H1 (cell line): ENCODE data around the gene RPL28. TPM values are rescaled to one million over a fixed set of nuclear protein-coding genes. Genes with fewer than 3 reads are reported as not detected.

Experiments
- BACH1 ChIP-seq: IDR thresholded peaks from 2 replicates; pipeline ENCODE4 v1.6.1; 2012; ENCODE audit warnings: low read length, improper control_type of control experiment
- BCL11A ChIP-seq, 2 experiments: IDR thresholded peaks; one replicate each; pipeline ENCODE4 v1.6.1; 2011; ENCODE audit warnings: low read depth in 2 of 2, low read length in 2 of 2, mild to moderate bottlenecking in 2 of 2
- CBX8 ChIP-seq: fragments of 300-800, 300-1000 bp; sonication (generic); IDR thresholded peaks from 2 replicates; pipeline ENCODE4 v1.7.1; 2016; ENCODE audit warnings: low read depth, low read length, borderline replicate concordance
- CHD1 ChIP-seq: IDR thresholded peaks from 2 replicates; pipeline ENCODE4 v1.6.1; 2012; ENCODE audit warnings: low read depth, low read length, improper control_type of control experiment
- CHD2 ChIP-seq: IDR thresholded peaks from 2 replicates; pipeline ENCODE4 v1.6.1; 2012; ENCODE audit warnings: low read length, improper control_type of control experiment
- CREB1 ChIP-seq: IDR thresholded peaks from 2 replicates; pipeline ENCODE4 v1.6.1; 2012; ENCODE audit warnings: inconsistent platforms
- EGR1 ChIP-seq: IDR thresholded peaks from 2 replicates; pipeline ENCODE4 v1.6.1; 2011; ENCODE audit warnings: low read depth, low read length, borderline replicate concordance
- EP300 ChIP-seq, 2 experiments: IDR thresholded peaks; 1 replicate in 1 of 2; 2 replicates in 1 of 2; pipeline ENCODE4 v1.6.1; 2011 to 2012; ENCODE audit warnings: low read depth in 2 of 2, low read length in 2 of 2, mild to moderate bottlenecking in 2 of 2, borderline replicate concordance in 1 of 2, inconsistent platforms in 1 of 2, moderate library complexity in 1 of 2
- EZH2 ChIP-seq: fragments of 200-600 bp; sonication (generic); IDR thresholded peaks from 2 replicates; pipeline ENCODE4 v1.7.1; 2012; ENCODE audit warnings: low read depth, mild to moderate bottlenecking, moderate library complexity, low read length, inconsistent platforms; ENCODE audit not compliant: severe bottlenecking
- JUN ChIP-seq: IDR thresholded peaks from 2 replicates; pipeline ENCODE4 v1.6.1; 2011; ENCODE audit warnings: low read depth, mild to moderate bottlenecking, improper control_type of control experiment, low read length
- KDM4A ChIP-seq: IDR thresholded peaks from one replicate; pipeline ENCODE4 v1.7.1; 2012; ENCODE audit warnings: low read depth, mild to moderate bottlenecking, moderate library complexity, low read length, inconsistent platforms; ENCODE audit not compliant: severe bottlenecking
- NRF1 ChIP-seq: IDR thresholded peaks from 2 replicates; pipeline ENCODE4 v1.6.1; 2011; ENCODE audit warnings: mild to moderate bottlenecking, low read depth, low read length, improper control_type of control experiment
- PHF8 ChIP-seq: fragments of 200-600 bp; sonication (generic); conservative IDR thresholded peaks from 2 replicates; pipeline ENCODE4 v1.7.1; 2012; ENCODE audit warnings: low read depth, mild to moderate bottlenecking, inconsistent platforms, low read length, moderate library complexity
- POU5F1 ChIP-seq: IDR thresholded peaks from 2 replicates; pipeline ENCODE4 v1.6.1; 2011; ENCODE audit warnings: low read depth, mild to moderate bottlenecking, low read length, moderate library complexity
- RAD21 ChIP-seq, 2 experiments: IDR thresholded peaks in 1 of 2; conservative IDR thresholded peaks in 1 of 2; 2 replicates each; pipeline ENCODE4 v1.6.1; 2011; ENCODE audit warnings: low read depth in 2 of 2, low read length in 2 of 2, improper control_type of control experiment in 1 of 2, inconsistent platforms in 1 of 2, mild to moderate bottlenecking in 1 of 2, moderate library complexity in 1 of 2
- RXRA ChIP-seq: IDR thresholded peaks from 2 replicates; pipeline ENCODE4 v1.6.1; 2011; ENCODE audit warnings: low read depth, mild to moderate bottlenecking, low read length, moderate library complexity; ENCODE audit not compliant: insufficient read depth
- SIRT6 ChIP-seq: IDR thresholded peaks from one replicate; pipeline ENCODE4 v1.7.1; 2012; ENCODE audit warnings: low read length, inconsistent platforms
- SIX5 ChIP-seq: IDR thresholded peaks from 2 replicates; pipeline ENCODE4 v1.6.1; 2011; ENCODE audit warnings: mild to moderate bottlenecking, low read depth, low read length
- SP1 ChIP-seq: IDR thresholded peaks from 2 replicates; pipeline ENCODE4 v1.6.1; 2011; ENCODE audit warnings: low read depth, low read length
- SP2 ChIP-seq: IDR thresholded peaks from 2 replicates; pipeline ENCODE4 v1.6.1; 2012; ENCODE audit warnings: mild to moderate bottlenecking, low read length, inconsistent platforms
- SUZ12 ChIP-seq: fragments of 200-600 bp; sonication (generic); IDR thresholded peaks from 2 replicates; pipeline ENCODE4 v1.6.1; 2012; ENCODE audit warnings: mild to moderate bottlenecking, inconsistent platforms, low read length, moderate library complexity, mixed read lengths
- TCF12 ChIP-seq: IDR thresholded peaks from 2 replicates; pipeline ENCODE4 v1.6.1; 2011; ENCODE audit warnings: low read depth, mild to moderate bottlenecking, low read length
- polyA plus RNA-seq, 7 experiments: library from polyadenylated mRNA; depleted of rRNA in 3 of 7; stranded (reverse) in 5 of 7; unstranded in 2 of 7; fragments of >200 nt in 5 of 7; fragments of 200-250 nt in 2 of 7; gene quantifications; 1 replicate in 5 of 7; 2 replicates in 1 of 7; 4 replicates in 1 of 7; pipeline versions ENCODE4 v1.2.1 to v1.2.3, GENCODE V29; 2011 to 2013; ENCODE audit warnings: missing spikeins in 2 of 7, mixed read lengths in 2 of 7
- total RNA-seq: library from RNA; stranded (reverse); fragmentation: NEBNext Ultra II Directional; extraction: Animal tissue kit (Norgen Biotek cat#: 25700); gene quantifications from 2 replicates; pipeline ENCODE4 v1.2.1, GENCODE V29; 2021
- TF ChIP-seq, protein P1 (sequence below): IDR thresholded peaks from 2 replicates; pipeline ENCODE4 v1.6.1; 2011; ENCODE audit warnings: low read length, improper control_type of control experiment

Gene RPL28
- total and polyA plus RNA-seq, 2 of the 8 experiments (the other 6 are each of a cell fraction or from before 2014, with no cell fraction given), result 2,123 to 8,402 TPM

DNA sequence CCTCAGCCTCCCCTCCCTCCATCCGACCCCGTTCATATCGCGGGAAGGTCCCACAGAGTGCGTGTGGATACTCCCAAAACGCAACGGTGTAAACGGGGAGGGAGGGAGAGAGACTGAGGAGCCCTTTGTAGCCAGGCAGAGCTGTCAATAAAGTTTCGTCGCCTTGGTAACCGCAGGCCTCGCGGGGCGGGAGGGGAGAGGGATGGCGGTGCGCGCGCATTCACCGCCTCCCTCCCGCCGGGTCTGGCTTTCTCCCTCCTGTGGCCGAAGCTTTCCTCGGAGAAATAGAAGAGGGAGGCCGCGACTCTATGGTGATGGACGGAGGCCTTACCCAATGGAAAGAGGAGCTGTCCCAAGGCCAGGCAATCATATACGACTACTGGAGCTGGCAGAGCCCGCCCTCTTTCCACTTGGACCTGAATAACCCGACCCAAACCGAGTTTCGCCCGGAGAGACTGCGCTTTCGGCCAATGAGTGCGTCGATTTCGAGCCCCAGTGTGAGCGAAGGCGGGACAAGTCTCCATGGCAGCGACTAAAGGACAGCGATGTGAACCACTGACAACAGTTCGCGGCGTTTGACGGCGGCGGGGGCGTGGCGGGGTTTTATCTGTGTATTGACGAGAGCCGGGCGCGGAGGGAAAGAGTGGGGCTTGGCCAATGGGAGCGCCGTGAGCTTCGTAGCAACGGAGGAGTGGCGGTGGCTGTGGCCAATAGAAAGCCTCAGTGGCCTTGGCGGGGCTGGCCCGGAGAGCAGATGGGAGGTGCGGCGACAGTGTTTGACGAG is 46.4 kb upstream of the RPL28 start, which contains the start of gene KMT5C (continued):
- TF ChIP-seq RAD21 (IDR thresholded peaks at IDR 0.05 in 1 of 2, conservative IDR thresholded peaks at IDR 0.05 in 1 of 2; ENCODE audit: low read depth in 2 of 2, low read length in 2 of 2) (no peak; a peak in 1 of 4 replicates), SIX5 (no peak), SP1 (peak; percentile 96), CHD2 (peak; percentile 89), PHF8 (no peak), CREB1 (peak; percentile 92), KDM4A (no peak), CHD1 (no peak), CBX8 (no peak), BACH1 (peak; percentile 36; the same call in 1 of the 2 replicates), RXRA (no peak), BCL11A (IDR thresholded peaks at IDR 0.05; ENCODE audit: low read depth in 2 of 2, low read length in 2 of 2) (no peak), SUZ12 (no peak), TCF12 (no peak), NRF1 (peak; percentile 27; the same call in 1 of the 2 replicates), SIRT6 (no peak), EGR1 (no peak), EZH2 (no peak), SP2 (peak; percentile 94), POU5F1 (no peak), JUN (no peak), EP300 (IDR thresholded peaks at IDR 0.05; ENCODE audit: borderline replicate concordance in 1 of 2, low read depth in 2 of 2, low read length in 2 of 2) (no peak)
- TF ChIP-seq, protein P1, sequence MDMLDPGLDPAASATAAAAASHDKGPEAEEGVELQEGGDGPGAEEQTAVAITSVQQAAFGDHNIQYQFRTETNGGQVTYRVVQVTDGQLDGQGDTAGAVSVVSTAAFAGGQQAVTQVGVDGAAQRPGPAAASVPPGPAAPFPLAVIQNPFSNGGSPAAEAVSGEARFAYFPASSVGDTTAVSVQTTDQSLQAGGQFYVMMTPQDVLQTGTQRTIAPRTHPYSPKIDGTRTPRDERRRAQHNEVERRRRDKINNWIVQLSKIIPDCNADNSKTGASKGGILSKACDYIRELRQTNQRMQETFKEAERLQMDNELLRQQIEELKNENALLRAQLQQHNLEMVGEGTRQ, result no peak
